ENCODE measurements around the gene TMEM106B. TPM values are rescaled to one million over a fixed set of nuclear protein-coding genes. Genes with fewer than 3 reads are reported as not detected.

Gene TMEM106B
- total RNA-seq, 1 experiment from 2014 or later: 89.0 TPM

DNA sequence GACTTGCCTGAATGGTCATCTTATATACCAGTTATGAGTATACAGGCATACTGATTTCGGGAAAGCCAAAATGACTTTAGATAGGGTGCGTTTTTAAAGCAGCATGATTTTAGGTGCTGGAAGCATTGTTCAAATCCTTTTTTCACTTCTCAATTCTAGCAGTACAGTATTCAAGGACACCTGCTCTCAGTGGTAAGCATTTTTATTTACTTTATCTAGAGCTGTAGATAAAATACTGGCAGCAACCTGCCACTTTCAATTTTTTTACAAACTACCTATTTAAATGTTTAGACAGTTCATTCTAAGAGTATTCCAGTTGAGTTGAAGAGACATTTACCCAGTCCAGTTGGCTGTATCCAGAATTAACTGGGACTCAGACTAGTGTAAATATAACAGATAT lies 33.6 kb downstream of the TMEM106B start:
- ChIA-PET POLR2A (no interaction called here), CTCF (interaction anchor here (0.6 kb wide), 1 partner anchor 10 kb away, joined by 3 read pairs; no protein-coding TSS in a partner anchor)
- Histone ChIP-seq H3K4me1 (ENCODE audit: control insufficient read depth, insufficient read depth, low read length) (no peaks in the 10 kb centered on the region), H3K27me3 (ENCODE audit: control insufficient read depth, insufficient read depth, low read length) (no peaks in the 10 kb centered on the region), H3K27ac (ENCODE audit: low read length) (peak overlapping the region; percentile 27; the same call in 1 of the 2 replicates), H3K4me3 (ENCODE audit: low read depth in 2 of 2, low read length in 2 of 2) (no peak overlapping the region), H3K9me3 (ENCODE audit: control insufficient read depth, insufficient read depth, low read depth, low read length) (no peaks in the 10 kb centered on the region), H3K36me3 (ENCODE audit: control insufficient read depth, insufficient read depth, low read length) (no peaks in the 10 kb centered on the region)
- intact Hi-C loops (cut with micrococcal nuclease; ENCODE audit: unreplicated experiment): no loop called here
- BruUV-seq (replicated peaks): no TSS peak
- no peak for TF ChIP-seq POLR2AphosphoS5 (IDR thresholded peaks at IDR 0.05; ENCODE audit: low read depth, low read length)
- no peak for TF ChIP-seq TCF7L2 (IDR thresholded peaks at IDR 0.05; ENCODE audit: low read depth, low read length)
- no peak for TF ChIP-seq SIN3A (IDR thresholded peaks at IDR 0.05; ENCODE audit: borderline replicate concordance, insufficient read depth, low read depth, low read length)
- TF ChIP-seq, protein P1, sequence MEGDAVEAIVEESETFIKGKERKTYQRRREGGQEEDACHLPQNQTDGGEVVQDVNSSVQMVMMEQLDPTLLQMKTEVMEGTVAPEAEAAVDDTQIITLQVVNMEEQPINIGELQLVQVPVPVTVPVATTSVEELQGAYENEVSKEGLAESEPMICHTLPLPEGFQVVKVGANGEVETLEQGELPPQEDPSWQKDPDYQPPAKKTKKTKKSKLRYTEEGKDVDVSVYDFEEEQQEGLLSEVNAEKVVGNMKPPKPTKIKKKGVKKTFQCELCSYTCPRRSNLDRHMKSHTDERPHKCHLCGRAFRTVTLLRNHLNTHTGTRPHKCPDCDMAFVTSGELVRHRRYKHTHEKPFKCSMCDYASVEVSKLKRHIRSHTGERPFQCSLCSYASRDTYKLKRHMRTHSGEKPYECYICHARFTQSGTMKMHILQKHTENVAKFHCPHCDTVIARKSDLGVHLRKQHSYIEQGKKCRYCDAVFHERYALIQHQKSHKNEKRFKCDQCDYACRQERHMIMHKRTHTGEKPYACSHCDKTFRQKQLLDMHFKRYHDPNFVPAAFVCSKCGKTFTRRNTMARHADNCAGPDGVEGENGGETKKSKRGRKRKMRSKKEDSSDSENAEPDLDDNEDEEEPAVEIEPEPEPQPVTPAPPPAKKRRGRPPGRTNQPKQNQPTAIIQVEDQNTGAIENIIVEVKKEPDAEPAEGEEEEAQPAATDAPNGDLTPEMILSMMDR (IDR thresholded peaks at IDR 0.05): no peak
- TF ChIP-seq, protein P2, sequence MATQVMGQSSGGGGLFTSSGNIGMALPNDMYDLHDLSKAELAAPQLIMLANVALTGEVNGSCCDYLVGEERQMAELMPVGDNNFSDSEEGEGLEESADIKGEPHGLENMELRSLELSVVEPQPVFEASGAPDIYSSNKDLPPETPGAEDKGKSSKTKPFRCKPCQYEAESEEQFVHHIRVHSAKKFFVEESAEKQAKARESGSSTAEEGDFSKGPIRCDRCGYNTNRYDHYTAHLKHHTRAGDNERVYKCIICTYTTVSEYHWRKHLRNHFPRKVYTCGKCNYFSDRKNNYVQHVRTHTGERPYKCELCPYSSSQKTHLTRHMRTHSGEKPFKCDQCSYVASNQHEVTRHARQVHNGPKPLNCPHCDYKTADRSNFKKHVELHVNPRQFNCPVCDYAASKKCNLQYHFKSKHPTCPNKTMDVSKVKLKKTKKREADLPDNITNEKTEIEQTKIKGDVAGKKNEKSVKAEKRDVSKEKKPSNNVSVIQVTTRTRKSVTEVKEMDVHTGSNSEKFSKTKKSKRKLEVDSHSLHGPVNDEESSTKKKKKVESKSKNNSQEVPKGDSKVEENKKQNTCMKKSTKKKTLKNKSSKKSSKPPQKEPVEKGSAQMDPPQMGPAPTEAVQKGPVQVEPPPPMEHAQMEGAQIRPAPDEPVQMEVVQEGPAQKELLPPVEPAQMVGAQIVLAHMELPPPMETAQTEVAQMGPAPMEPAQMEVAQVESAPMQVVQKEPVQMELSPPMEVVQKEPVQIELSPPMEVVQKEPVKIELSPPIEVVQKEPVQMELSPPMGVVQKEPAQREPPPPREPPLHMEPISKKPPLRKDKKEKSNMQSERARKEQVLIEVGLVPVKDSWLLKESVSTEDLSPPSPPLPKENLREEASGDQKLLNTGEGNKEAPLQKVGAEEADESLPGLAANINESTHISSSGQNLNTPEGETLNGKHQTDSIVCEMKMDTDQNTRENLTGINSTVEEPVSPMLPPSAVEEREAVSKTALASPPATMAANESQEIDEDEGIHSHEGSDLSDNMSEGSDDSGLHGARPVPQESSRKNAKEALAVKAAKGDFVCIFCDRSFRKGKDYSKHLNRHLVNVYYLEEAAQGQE (IDR thresholded peaks at IDR 0.05; ENCODE audit: insufficient read depth in 1 of 2, low read depth in 2 of 2, low read length in 1 of 2): no peak
- DNase-seq (ENCODE audit: low read depth, low spot score) (no peak), ATAC-seq (no peak)
- in situ Hi-C loops (cut with HindIII; ENCODE audit: low pct_unique_long_range_greater_than_20kb, low sequenced_read_pairs): no loop called here

DNA sequence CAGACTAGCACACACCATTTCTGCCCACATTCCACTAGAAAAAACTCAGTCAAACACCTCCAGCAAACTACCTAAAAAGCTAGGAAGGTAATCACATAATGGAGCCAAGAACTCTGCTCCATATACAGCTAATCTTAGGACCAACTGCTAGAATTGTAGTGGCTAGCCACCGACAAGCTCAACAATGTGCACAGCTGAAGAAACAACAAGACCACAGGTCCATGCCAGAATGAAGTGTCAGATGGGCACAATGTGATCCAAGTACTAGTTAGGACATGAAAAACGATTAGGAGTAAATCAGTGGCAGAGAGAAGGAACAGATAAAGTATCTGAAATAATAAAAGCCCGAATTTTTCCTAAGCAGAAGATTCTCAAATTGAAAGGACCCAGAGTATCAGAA lies 38.6 kb downstream of the TMEM106B start:
- CTCF ChIA-PET: no interaction called here
- DNase-seq (ENCODE audit: low read depth, low spot score): no peak
- H3K4me3 ChIP-seq (ENCODE audit: low read depth in 2 of 2, low read length in 2 of 2): no peak overlapping the region
- H3K27ac ChIP-seq (ENCODE audit: low read length): no peak overlapping the region
- no peaks in the 10 kb centered on the region for H3K36me3 ChIP-seq (ENCODE audit: control insufficient read depth, insufficient read depth, low read length)
- ATAC-seq: no peak
- BruUV-seq (replicated peaks): no TSS peak
- POLR2A ChIA-PET: no interaction called here
- in situ Hi-C loops (cut with HindIII; ENCODE audit: low pct_unique_long_range_greater_than_20kb, low sequenced_read_pairs) (no loop called here), intact Hi-C loops (cut with micrococcal nuclease; ENCODE audit: unreplicated experiment) (no loop called here)
- H3K9me3 ChIP-seq (ENCODE audit: control insufficient read depth, insufficient read depth, low read depth, low read length): no peaks in the 10 kb centered on the region
- no peaks in the 10 kb centered on the region for H3K27me3 ChIP-seq (ENCODE audit: control insufficient read depth, insufficient read depth, low read length)
- H3K4me1 ChIP-seq (ENCODE audit: control insufficient read depth, insufficient read depth, low read length): no peaks in the 10 kb centered on the region
- TF ChIP-seq SIN3A (IDR thresholded peaks at IDR 0.05; ENCODE audit: borderline replicate concordance, insufficient read depth, low read depth, low read length) (no peak), TCF7L2 (IDR thresholded peaks at IDR 0.05; ENCODE audit: low read depth, low read length) (no peak), POLR2AphosphoS5 (IDR thresholded peaks at IDR 0.05; ENCODE audit: low read depth, low read length) (no peak)

DNA sequence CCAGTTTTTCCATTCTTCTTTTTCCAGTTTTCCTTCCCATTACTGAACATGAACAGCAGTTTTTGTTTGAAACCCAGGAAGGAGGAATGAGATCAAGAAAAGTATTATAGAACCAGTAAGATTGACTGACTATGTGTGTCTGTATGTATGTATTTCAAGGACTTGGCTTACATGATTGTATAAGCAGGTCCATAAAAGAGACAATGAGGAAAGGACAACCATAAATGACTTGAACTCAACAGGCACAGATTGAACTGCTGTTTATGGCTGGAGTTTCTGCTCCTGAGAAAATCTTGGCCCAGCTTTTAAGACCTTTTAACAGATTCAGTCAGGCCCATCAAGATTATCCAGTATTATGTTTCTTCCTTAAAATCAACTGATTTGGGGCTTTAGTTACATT lies 39.1 kb downstream of the TMEM106B start:
- H3K27me3 ChIP-seq (ENCODE audit: control insufficient read depth, insufficient read depth, low read length): no peaks in the 10 kb centered on the region
- CTCF ChIA-PET: no interaction called here
- POLR2A ChIA-PET: no interaction called here
- no peak for DNase-seq (ENCODE audit: low read depth, low spot score)
- BruUV-seq (replicated peaks): no TSS peak
- intact Hi-C loops (cut with micrococcal nuclease; ENCODE audit: unreplicated experiment): no loop called here
- H3K9me3 ChIP-seq (ENCODE audit: control insufficient read depth, insufficient read depth, low read depth, low read length): no peaks in the 10 kb centered on the region
- no peak overlapping the region for H3K27ac ChIP-seq (ENCODE audit: low read length)
- no peak overlapping the region for H3K4me3 ChIP-seq (ENCODE audit: low read depth in 2 of 2, low read length in 2 of 2)
- TF ChIP-seq, protein P1 (IDR thresholded peaks at IDR 0.05): no peak
- TF ChIP-seq SIN3A (IDR thresholded peaks at IDR 0.05; ENCODE audit: borderline replicate concordance, insufficient read depth, low read depth, low read length) (no peak), TCF7L2 (IDR thresholded peaks at IDR 0.05; ENCODE audit: low read depth, low read length) (no peak), POLR2AphosphoS5 (IDR thresholded peaks at IDR 0.05; ENCODE audit: low read depth, low read length) (no peak)
- TF ChIP-seq, protein P2 (IDR thresholded peaks at IDR 0.05; ENCODE audit: insufficient read depth in 1 of 2, low read depth in 2 of 2, low read length in 1 of 2): no peak
- no peak for ATAC-seq
- H3K4me1 ChIP-seq (ENCODE audit: control insufficient read depth, insufficient read depth, low read length): no peaks in the 10 kb centered on the region
- in situ Hi-C loops (cut with HindIII; ENCODE audit: low pct_unique_long_range_greater_than_20kb, low sequenced_read_pairs): no loop called here
- no peaks in the 10 kb centered on the region for H3K36me3 ChIP-seq (ENCODE audit: control insufficient read depth, insufficient read depth, low read length)
